ENCODE results near the gene LOC101059915. TPM values are rescaled to one million over a fixed set of nuclear protein-coding genes. Genes with fewer than 3 reads are reported as not detected.

Gene LOC101059915

Other genes with a start within 250 kb of the LOC101059915 start
- gene OGT, start 134.4 kb upstream of the LOC101059915 start, total RNA-seq, result 99.4 TPM
- 1.3 TPM for gene GCNA, start 89.1 kb upstream of the LOC101059915 start, total RNA-seq
- 0.22 TPM for gene CXCR3, start 49.0 kb upstream of the LOC101059915 start, total RNA-seq
- not detected for gene CXorf49, start 50.7 kb downstream of the LOC101059915 start, total RNA-seq
- gene CXorf49B, start 95.8 kb downstream of the LOC101059915 start, total RNA-seq, result not detected
- gene NHSL2, start 243.3 kb downstream of the LOC101059915 start, total RNA-seq, result 13.3 TPM

All from mesenteric fat pad (tissue), 1 donor.